ENCODE results near the gene KCNQ2. TPM values are rescaled to one million over a fixed set of nuclear protein-coding genes. Genes with fewer than 3 reads are reported as not detected.
A peak's percentile ranks its signal among the peaks of the same experiment; 100 is the strongest.

KCNQ2 gene
- polyA plus RNA-seq, 3 donors, result not detected

GRCh38 chr20:63441136-63442099 lies 31.0 kb downstream of the KCNQ2 start:
- peaks cover 15 to 22% (median 15%) of the 10 kb centered on the region in 3 donors for H3K27me3 Mint-ChIP-seq (ENCODE audit: low read depth in 3 of 3)
- no peak overlapping the region for H3K27ac ChIP-seq (ENCODE audit: low read depth in 1 of 2, low read length in 2 of 2)
- no peak for DNase-seq

More at GRCh38 chr20:63441136-63442099, 31.0 kb downstream of the KCNQ2 start:
- Mint-ChIP-seq H3K4me1 (no peaks in the 10 kb centered on the region), H3K9me3 (peaks cover 0 to 21% (median 11%) of the 10 kb centered on the region in 7 donors), H3K27ac (no peak overlapping the region), H3K4me3 (peak overlapping the region in 1 of 2 donors; percentile 60), H3K36me3 (no peaks in the 10 kb centered on the region)
- Histone ChIP-seq H3K4me2 (replicated peaks; ENCODE audit: extremely low read depth, low read length, poor library complexity, severe bottlenecking) (no peak overlapping the region), H2AFZ (ENCODE audit: insufficient read depth, low read depth, low read length, poor library complexity, severe bottlenecking) (no peak overlapping the region), H3K36me3 (replicated peaks in 1 of 2; ENCODE audit: control insufficient read depth in 1 of 2, insufficient read depth in 2 of 2, low read length in 2 of 2) (no peaks in the 10 kb centered on the region), H3K9ac (ENCODE audit: insufficient read depth, low read length, poor library complexity, severe bottlenecking) (no peak overlapping the region), H3K9me3 (replicated peaks in 1 of 2; ENCODE audit: control insufficient read depth in 1 of 2, insufficient read depth in 1 of 2, low read length in 2 of 2) (peaks cover 8 to 18% of the 10 kb centered on the region in 2 donors), H3K4me3 (replicated peaks in 1 of 3; ENCODE audit: low read depth in 2 of 3, low read length in 3 of 3) (no peak overlapping the region), H4K20me1 (ENCODE audit: insufficient read depth, low read length) (no peaks in the 10 kb centered on the region), H3K79me2 (ENCODE audit: insufficient read depth, low read length) (no peaks in the 10 kb centered on the region), H3K27me3 (ENCODE audit: control insufficient read depth in 2 of 2, insufficient read depth in 2 of 2, low read length in 2 of 2) (peaks cover 3 to 14% of the 10 kb centered on the region in 2 donors), H3K4me1 (ENCODE audit: control insufficient read depth in 1 of 2, insufficient read depth in 2 of 2, low read length in 2 of 2) (no peaks in the 10 kb centered on the region)
- WGBS (ENCODE audit: insufficient coverage), result 7% methylated on average over 12 of the region's 22 CpGs
- intact Hi-C loops (cut with micrococcal nuclease), result no loop called here
- TF ChIP-seq CTCF (IDR thresholded peaks at IDR 0.05), result no peak
